ENCODE measurements around the gene FKBP15. TPM values are rescaled to one million over a fixed set of nuclear protein-coding genes. Genes with fewer than 3 reads are reported as not detected.
"Not testable (repeated sequence)": the region's sequence is repeated elsewhere in the genome, so short reads cannot be mapped to it uniquely, and the experiment has no call there.

Gene FKBP15
- polyA plus RNA-seq, 1 experiment = 28.5 TPM

DNA sequence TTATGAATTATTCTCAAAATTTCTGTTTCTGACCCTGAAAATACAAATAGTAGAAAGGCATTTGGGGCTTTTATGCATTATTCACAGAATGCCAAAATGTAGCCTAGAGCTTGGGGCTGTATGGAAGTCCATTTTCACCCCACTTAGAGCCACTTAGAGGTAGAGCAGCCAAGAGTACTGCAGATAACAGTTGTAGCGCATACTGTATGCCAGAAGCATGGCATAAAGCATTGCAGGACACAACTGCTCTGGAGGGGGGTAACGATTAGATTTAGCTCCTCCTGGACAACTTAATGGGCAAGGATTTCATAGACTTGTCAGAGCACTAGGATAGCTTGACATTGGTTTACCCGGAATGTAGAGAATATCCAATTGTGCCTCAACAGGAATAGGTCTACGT lies 15.9 kb upstream of the FKBP15 start:
- H3K27me3 ChIP-seq (ENCODE audit: control insufficient read depth, insufficient read depth, low read length) = no peaks in the 10 kb centered on the region
- no peak overlapping the region for H3K4me3 ChIP-seq (ENCODE audit: low read depth, low read length)
- TF ChIP-seq, protein P1, sequence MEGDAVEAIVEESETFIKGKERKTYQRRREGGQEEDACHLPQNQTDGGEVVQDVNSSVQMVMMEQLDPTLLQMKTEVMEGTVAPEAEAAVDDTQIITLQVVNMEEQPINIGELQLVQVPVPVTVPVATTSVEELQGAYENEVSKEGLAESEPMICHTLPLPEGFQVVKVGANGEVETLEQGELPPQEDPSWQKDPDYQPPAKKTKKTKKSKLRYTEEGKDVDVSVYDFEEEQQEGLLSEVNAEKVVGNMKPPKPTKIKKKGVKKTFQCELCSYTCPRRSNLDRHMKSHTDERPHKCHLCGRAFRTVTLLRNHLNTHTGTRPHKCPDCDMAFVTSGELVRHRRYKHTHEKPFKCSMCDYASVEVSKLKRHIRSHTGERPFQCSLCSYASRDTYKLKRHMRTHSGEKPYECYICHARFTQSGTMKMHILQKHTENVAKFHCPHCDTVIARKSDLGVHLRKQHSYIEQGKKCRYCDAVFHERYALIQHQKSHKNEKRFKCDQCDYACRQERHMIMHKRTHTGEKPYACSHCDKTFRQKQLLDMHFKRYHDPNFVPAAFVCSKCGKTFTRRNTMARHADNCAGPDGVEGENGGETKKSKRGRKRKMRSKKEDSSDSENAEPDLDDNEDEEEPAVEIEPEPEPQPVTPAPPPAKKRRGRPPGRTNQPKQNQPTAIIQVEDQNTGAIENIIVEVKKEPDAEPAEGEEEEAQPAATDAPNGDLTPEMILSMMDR (IDR thresholded peaks at IDR 0.05; ENCODE audit: low read depth, low read length) = no peak
- H3K27ac ChIP-seq (ENCODE audit: low read depth, low read length) = no peak overlapping the region
- ChIA-PET POLR2A (interaction anchor here (0.7 kb wide), 1 partner anchor 17 kb away, joined by 3 read pairs; no protein-coding TSS in a partner anchor), CTCF (interaction anchor here (1.1 kb wide), 1 partner anchor 38 kb away, joined by 3 read pairs; no protein-coding TSS in a partner anchor)
- no peaks in the 10 kb centered on the region for H3K9me3 ChIP-seq (ENCODE audit: control insufficient read depth, insufficient read depth, low read length)
- no peak for DNase-seq (ENCODE audit: low read depth, low spot score)

DNA sequence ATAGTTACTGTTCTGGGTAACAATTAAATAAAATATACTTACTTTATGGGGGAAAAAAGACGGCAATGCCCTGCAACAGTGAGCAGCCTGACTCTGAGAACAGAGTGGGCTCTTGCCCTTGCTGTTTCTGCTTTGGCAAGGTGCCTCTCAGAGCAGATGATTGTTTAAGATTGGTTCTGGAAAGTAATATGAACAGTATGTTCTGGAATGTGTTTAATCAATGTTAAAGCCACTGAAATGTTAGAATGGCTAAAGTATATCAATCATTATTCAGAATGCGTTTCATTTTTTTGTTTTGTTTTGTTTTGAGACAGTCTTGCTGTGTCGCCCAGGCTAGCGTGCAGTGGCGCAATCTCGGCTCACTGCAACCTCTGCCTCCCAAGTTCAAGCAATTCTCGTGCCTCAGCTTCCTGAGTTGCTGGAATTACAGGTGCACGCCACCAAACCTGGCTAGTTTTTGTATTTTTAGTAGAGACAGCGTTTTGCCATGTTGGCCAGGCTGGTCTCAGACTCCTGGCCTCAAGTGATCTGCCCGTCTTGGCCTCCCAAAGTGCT lies 14.7 kb upstream of the FKBP15 start:
- DNase-seq (ENCODE audit: low read depth, low spot score); H3K27me3 ChIP-seq (ENCODE audit: control insufficient read depth, insufficient read depth, low read length); CTCF ChIA-PET; H3K9me3 ChIP-seq (ENCODE audit: control insufficient read depth, insufficient read depth, low read length); H3K27ac ChIP-seq (ENCODE audit: low read depth, low read length); POLR2A ChIA-PET; H3K4me3 ChIP-seq (ENCODE audit: low read depth, low read length): not testable (repeated sequence)

- ChIA-PET CTCF (interaction anchor here (0.8 kb wide), 1 partner anchor 43 kb away, joined by 3 read pairs; no protein-coding TSS in a partner anchor), POLR2A (interaction anchor here (2.2 kb wide), 1 partner anchor 10 kb away, joined by 15 read pairs; the partner anchor contains the start of genes FKBP15 and SLC31A1)
- TF ChIP-seq, protein P1 (IDR thresholded peaks at IDR 0.05; ENCODE audit: low read depth, low read length) = no peak
- H3K27ac ChIP-seq (ENCODE audit: low read depth, low read length) = no peak overlapping the region
- DNase-seq (ENCODE audit: low read depth, low spot score) = no peak
- H3K4me3 ChIP-seq (ENCODE audit: low read depth, low read length) = no peak overlapping the region
- H3K9me3 ChIP-seq (ENCODE audit: control insufficient read depth, insufficient read depth, low read length) = no peaks in the 10 kb centered on the region
- no peaks in the 10 kb centered on the region for H3K27me3 ChIP-seq (ENCODE audit: control insufficient read depth, insufficient read depth, low read length)
Observed at GRCh38 chr9:113231701-113232100, 10.6 kb upstream of the FKBP15 start.

GRCh38 chr9:113228130-113228665 lies 7.1 kb upstream of the FKBP15 start:
- Histone ChIP-seq H3K27me3 (ENCODE audit: control insufficient read depth, insufficient read depth, low read length) (no peaks in the 10 kb centered on the region), H3K4me3 (ENCODE audit: low read depth, low read length) (no peak overlapping the region), H3K27ac (ENCODE audit: low read depth, low read length) (no peak overlapping the region), H3K9me3 (ENCODE audit: control insufficient read depth, insufficient read depth, low read length) (no peaks in the 10 kb centered on the region)
- TF ChIP-seq, protein P1 (IDR thresholded peaks at IDR 0.05; ENCODE audit: low read depth, low read length) = no peak
- ChIA-PET CTCF (no interaction called here), POLR2A (no interaction called here)
- no peak for DNase-seq (ENCODE audit: low read depth, low spot score)

GRCh38 chr9:113227436-113227835 lies 6.4 kb upstream of the FKBP15 start:
- H3K9me3 ChIP-seq (ENCODE audit: control insufficient read depth, insufficient read depth, low read length) = no peaks in the 10 kb centered on the region
- no peak overlapping the region for H3K27ac ChIP-seq (ENCODE audit: low read depth, low read length)
- H3K27me3 ChIP-seq (ENCODE audit: control insufficient read depth, insufficient read depth, low read length) = no peaks in the 10 kb centered on the region
- TF ChIP-seq, protein P1 (IDR thresholded peaks at IDR 0.05; ENCODE audit: low read depth, low read length) = no peak
- ChIA-PET POLR2A (no interaction called here), CTCF (no interaction called here)
- no peak overlapping the region for H3K4me3 ChIP-seq (ENCODE audit: low read depth, low read length)
- DNase-seq (ENCODE audit: low read depth, low spot score) = no peak
